ENCODE measurements around the gene CYP2E1.

DNA sequence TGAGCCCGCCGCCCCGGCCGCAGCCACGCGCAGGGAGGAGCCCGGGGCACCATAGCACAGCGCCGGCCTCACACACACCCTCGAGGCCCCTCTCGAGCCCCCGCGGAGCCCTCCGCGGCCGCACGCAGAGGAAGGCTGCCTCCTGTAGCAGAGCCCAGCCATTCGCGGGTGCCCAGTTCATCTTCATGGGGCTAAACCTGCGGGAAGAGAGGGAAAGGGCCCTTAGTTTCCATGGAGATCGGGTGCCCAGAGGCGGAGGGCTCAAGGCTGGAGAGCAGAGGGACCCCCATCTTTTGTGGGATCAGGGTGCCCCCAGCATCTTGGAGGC is 41.1 kb downstream of the CYP2E1 start:
- TF ChIP-seq, protein P1, sequence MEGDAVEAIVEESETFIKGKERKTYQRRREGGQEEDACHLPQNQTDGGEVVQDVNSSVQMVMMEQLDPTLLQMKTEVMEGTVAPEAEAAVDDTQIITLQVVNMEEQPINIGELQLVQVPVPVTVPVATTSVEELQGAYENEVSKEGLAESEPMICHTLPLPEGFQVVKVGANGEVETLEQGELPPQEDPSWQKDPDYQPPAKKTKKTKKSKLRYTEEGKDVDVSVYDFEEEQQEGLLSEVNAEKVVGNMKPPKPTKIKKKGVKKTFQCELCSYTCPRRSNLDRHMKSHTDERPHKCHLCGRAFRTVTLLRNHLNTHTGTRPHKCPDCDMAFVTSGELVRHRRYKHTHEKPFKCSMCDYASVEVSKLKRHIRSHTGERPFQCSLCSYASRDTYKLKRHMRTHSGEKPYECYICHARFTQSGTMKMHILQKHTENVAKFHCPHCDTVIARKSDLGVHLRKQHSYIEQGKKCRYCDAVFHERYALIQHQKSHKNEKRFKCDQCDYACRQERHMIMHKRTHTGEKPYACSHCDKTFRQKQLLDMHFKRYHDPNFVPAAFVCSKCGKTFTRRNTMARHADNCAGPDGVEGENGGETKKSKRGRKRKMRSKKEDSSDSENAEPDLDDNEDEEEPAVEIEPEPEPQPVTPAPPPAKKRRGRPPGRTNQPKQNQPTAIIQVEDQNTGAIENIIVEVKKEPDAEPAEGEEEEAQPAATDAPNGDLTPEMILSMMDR (IDR thresholded peaks at IDR 0.05; ENCODE audit: insufficient read depth, low read length), result no peak
- TF ChIP-seq REST (IDR thresholded peaks at IDR 0.05; ENCODE audit: insufficient replicate concordance, low read depth) (no peak), POLR2AphosphoS5 (IDR thresholded peaks at IDR 0.05; ENCODE audit: low read depth) (no peak), SPI1 (IDR thresholded peaks at IDR 0.05; ENCODE audit: borderline replicate concordance, low read depth) (no peak)

Measured in HL-60 (cell line).